Mesenchymal stem cell (in vitro differentiated cells and primary cell): ENCODE results near the gene ZNF625.

Experiments used
- DNase-seq: peaks from one replicate; pipeline ENCODE4 v3.0.0-alpha.2; 2013
- H2AFZ ChIP-seq: one replicate; pipeline ENCODE4 v1.6.1; 2013; ENCODE audit warnings: low read depth, mild to moderate bottlenecking, control low read depth, inconsistent platforms, low read length, moderate library complexity
- H2AK5ac ChIP-seq: 2 replicates; pipeline ENCODE4 v1.6.1; 2013; ENCODE audit warnings: low read length, moderate library complexity, mild to moderate bottlenecking, inconsistent platforms; ENCODE audit not compliant: severe bottlenecking
- H2BK120ac ChIP-seq: one replicate; pipeline ENCODE4 v1.6.1; 2013; ENCODE audit warnings: low read depth, mild to moderate bottlenecking, inconsistent platforms, low read length, moderate library complexity
- H2BK12ac ChIP-seq, 2 experiments: one replicate each; pipeline ENCODE4 v1.6.1; 2013; ENCODE audit warnings: inconsistent platforms in 2 of 2, low read length in 2 of 2, mild to moderate bottlenecking in 2 of 2, moderate library complexity in 2 of 2, control low read depth in 1 of 2
- H2BK15ac ChIP-seq: one replicate; pipeline ENCODE4 v1.6.1; 2013; ENCODE audit warnings: mild to moderate bottlenecking, low read depth, inconsistent platforms; ENCODE audit not compliant: poor library complexity, severe bottlenecking
- H2BK5ac ChIP-seq: 2 replicates; pipeline ENCODE4 v1.6.1; 2013; ENCODE audit warnings: low read depth, mild to moderate bottlenecking, low read length, control low read depth, inconsistent platforms; ENCODE audit not compliant: poor library complexity, severe bottlenecking
- H3K14ac ChIP-seq, 2 experiments: one replicate each; pipeline ENCODE4 v1.6.1; 2013; ENCODE audit warnings: inconsistent platforms in 2 of 2, low read length in 2 of 2, control low read depth in 1 of 2, mild to moderate bottlenecking in 1 of 2, moderate library complexity in 1 of 2
- H3K18ac ChIP-seq, 2 experiments: one replicate each; pipeline ENCODE4 v1.6.1; 2013; ENCODE audit warnings: inconsistent platforms in 2 of 2, low read length in 2 of 2, control low read depth in 1 of 2, low read depth in 1 of 2, mild to moderate bottlenecking in 1 of 2
- H3K23ac ChIP-seq, 2 experiments: one replicate each; pipeline ENCODE4 v1.6.1; 2013; ENCODE audit warnings: inconsistent platforms in 2 of 2, low read length in 2 of 2, mild to moderate bottlenecking in 2 of 2, moderate library complexity in 2 of 2, control low read depth in 1 of 2
- H3K27ac ChIP-seq: 2 replicates; pipeline ENCODE4 v1.5.1; 2013; ENCODE audit warnings: mild to moderate bottlenecking, moderate library complexity, low read length, control low read depth, inconsistent platforms; ENCODE audit not compliant: poor library complexity, severe bottlenecking
- H3K27me3 ChIP-seq, 2 experiments: 2 replicates each; pipeline versions ENCODE4 v1.6.1 to v1.7.0; 2013; ENCODE audit warnings: low read length in 2 of 2, mild to moderate bottlenecking in 2 of 2, moderate library complexity in 2 of 2, control low read depth in 1 of 2, inconsistent platforms in 1 of 2; ENCODE audit not compliant: control insufficient read depth in 1 of 2, insufficient read depth in 1 of 2
- H3K36me3 ChIP-seq, 2 experiments: 2 replicates each; pipeline versions ENCODE4 v1.6.1 to v1.7.0; 2013; ENCODE audit warnings: low read length in 2 of 2, control low read depth in 1 of 2, inconsistent platforms in 1 of 2, low read depth in 1 of 2, mild to moderate bottlenecking in 1 of 2; ENCODE audit not compliant: insufficient read depth in 2 of 2, control insufficient read depth in 1 of 2
- H3K4ac ChIP-seq, 2 experiments: one replicate each; pipeline ENCODE4 v1.6.1; 2013; ENCODE audit warnings: inconsistent platforms in 2 of 2, low read length in 2 of 2, mild to moderate bottlenecking in 2 of 2, moderate library complexity in 2 of 2, control low read depth in 1 of 2, low read depth in 1 of 2
- H3K4me1 ChIP-seq: 2 replicates; pipeline ENCODE4 v1.6.1; 2013; ENCODE audit warnings: low read depth, low read length, control low read depth; ENCODE audit not compliant: control insufficient read depth, insufficient read depth
- H3K4me2 ChIP-seq: 2 replicates; pipeline ENCODE4 v1.6.1; 2013; ENCODE audit warnings: low read length, mild to moderate bottlenecking, inconsistent platforms; ENCODE audit not compliant: poor library complexity, severe bottlenecking
- H3K4me3 ChIP-seq, 2 experiments: 2 replicates each; pipeline versions ENCODE4 v1.5.1 to v1.7.0; 2013; ENCODE audit warnings: low read length in 2 of 2, mild to moderate bottlenecking in 2 of 2, control low read depth in 1 of 2, low read depth in 1 of 2; ENCODE audit not compliant: insufficient read depth in 1 of 2
- H3K79me1 ChIP-seq: replicated peaks from 2 replicates; pipeline ENCODE4 v1.6.1; 2013; ENCODE audit warnings: mild to moderate bottlenecking, control low read depth, low read length, inconsistent platforms; ENCODE audit not compliant: poor library complexity, severe bottlenecking
- H3K9ac ChIP-seq: 2 replicates; pipeline ENCODE4 v1.7.0; 2013; ENCODE audit warnings: mild to moderate bottlenecking, low read length, moderate library complexity
- H3K9me3 ChIP-seq: 2 replicates; pipeline ENCODE4 v1.7.0; 2013; ENCODE audit warnings: mild to moderate bottlenecking, low read length; ENCODE audit not compliant: control insufficient read depth
- H4K8ac ChIP-seq: one replicate; pipeline ENCODE4 v1.6.1; 2013; ENCODE audit warnings: inconsistent platforms, mild to moderate bottlenecking, low read length, moderate library complexity
- H4K91ac ChIP-seq: one replicate; pipeline ENCODE4 v1.6.1; 2013; ENCODE audit warnings: mild to moderate bottlenecking, low read length, inconsistent platforms
- WGBS: methylation state at CpG from one replicate; pipeline ENCODE4 v1.1.7; 2013; ENCODE audit warnings: mixed read lengths; 5-methylcytosine and 5-hydroxymethylcytosine counted together

ZNF625 gene

GRCh38 chr19:12137221-12137940, 19.2 kb downstream of the ZNF625 start:
- Histone ChIP-seq H2BK12ac (no peak overlapping the region), H2BK120ac (no peak overlapping the region), H3K27me3 (no peaks in the 10 kb centered on the region), H4K8ac (no peak overlapping the region), H3K9me3 (peaks cover 40% of the 10 kb centered on the region), H2BK15ac (no peak overlapping the region), H2BK5ac (no peak overlapping the region), H3K18ac (no peak overlapping the region), H3K27ac (no peak overlapping the region), H3K14ac (no peak overlapping the region), H2AK5ac (no peak overlapping the region), H3K9ac (no peak overlapping the region), H3K4me1 (peaks cover 5% of the 10 kb centered on the region), H3K23ac (no peak overlapping the region), H2AFZ (no peak overlapping the region), H3K79me1 (peaks cover 22% of the 10 kb centered on the region), H3K4me3 (no peak overlapping the region), H3K4me2 (no peak overlapping the region), H3K36me3 (peaks cover 48 to 52% of the 10 kb centered on the region in 2 experiments), H4K91ac (no peak overlapping the region), H3K4ac (no peak overlapping the region)
- 83% methylated on average over 7 of the region's 7 CpGs for WGBS
- no peak for DNase-seq

- Histone ChIP-seq H3K14ac (no peak overlapping the region), H3K4me2 (no peak overlapping the region), H2BK5ac (no peak overlapping the region), H3K27ac (no peak overlapping the region), H3K36me3 (peaks cover 49 to 61% of the 10 kb centered on the region in 2 experiments), H3K4ac (no peak overlapping the region), H4K91ac (no peak overlapping the region), H3K23ac (no peak overlapping the region), H3K18ac (no peak overlapping the region), H2BK12ac (no peak overlapping the region), H3K27me3 (no peaks in the 10 kb centered on the region), H2AK5ac (no peak overlapping the region), H3K9me3 (peaks cover 63% of the 10 kb centered on the region), H2BK15ac (no peak overlapping the region), H4K8ac (no peak overlapping the region), H3K9ac (no peak overlapping the region), H3K79me1 (peaks cover 17% of the 10 kb centered on the region), H3K4me3 (peak overlapping the region in 1 of 2 experiments; percentile 57), H3K4me1 (no peaks in the 10 kb centered on the region), H2AFZ (no peak overlapping the region), H2BK120ac (no peak overlapping the region)
- WGBS, result 92% methylated on average over 1 of the region's 3 CpGs
- peak; percentile 27 for DNase-seq
Measured at GRCh38 chr19:12133069-12133468, 23.5 kb downstream of the ZNF625 start.

GRCh38 chr19:12126707-12127106, 29.8 kb downstream of the ZNF625 start:
- Histone ChIP-seq H3K79me1 (no peaks in the 10 kb centered on the region), H2AK5ac (no peak overlapping the region), H3K23ac (no peak overlapping the region), H3K36me3 (peaks cover 4 to 6% of the 10 kb centered on the region in 2 experiments), H2BK5ac (no peak overlapping the region), H2BK15ac (no peak overlapping the region), H3K4ac (no peak overlapping the region), H4K8ac (no peak overlapping the region), H2AFZ (no peak overlapping the region), H3K18ac (no peak overlapping the region), H3K4me2 (no peak overlapping the region), H2BK12ac (no peak overlapping the region), H3K27me3 (no peaks in the 10 kb centered on the region), H2BK120ac (no peak overlapping the region), H3K14ac (no peak overlapping the region), H3K4me1 (no peaks in the 10 kb centered on the region), H3K4me3 (no peak overlapping the region), H3K9me3 (peaks cover 19% of the 10 kb centered on the region), H3K9ac (no peak overlapping the region), H4K91ac (no peak overlapping the region), H3K27ac (no peak overlapping the region)
- 33% methylated on average over 2 of the region's 2 CpGs for whole genome bisulfite sequencing
- DNase-seq, result no peak

GRCh38 chr19:12117201-12117970, 39.1 kb downstream of the ZNF625 start:
- Histone ChIP-seq H3K4me2 (no peak overlapping the region), H3K4me3 (no peak overlapping the region), H4K91ac (no peak overlapping the region), H2AK5ac (no peak overlapping the region), H2BK5ac (no peak overlapping the region), H3K36me3 (peaks cover 7 to 12% of the 10 kb centered on the region in 2 experiments), H3K23ac (no peak overlapping the region), H3K4me1 (no peaks in the 10 kb centered on the region), H3K4ac (no peak overlapping the region), H2BK12ac (no peak overlapping the region), H3K9me3 (peaks cover 32% of the 10 kb centered on the region), H2BK15ac (no peak overlapping the region), H3K27me3 (no peaks in the 10 kb centered on the region), H2AFZ (no peak overlapping the region), H3K18ac (no peak overlapping the region), H3K14ac (no peak overlapping the region), H3K79me1 (no peaks in the 10 kb centered on the region), H2BK120ac (no peak overlapping the region), H3K9ac (no peak overlapping the region), H4K8ac (no peak overlapping the region), H3K27ac (no peak overlapping the region)
- 94% methylated on average over 32 of the region's 33 CpGs for WGBS
- no peak for DNase-seq
